GM23248 (cell line): ENCODE measurements around the gene BPIFA3. TPM values are rescaled to one million over a fixed set of nuclear protein-coding genes. Genes with fewer than 3 reads are reported as not detected.

ENCODE experiments used
- DNase-seq: peaks from one replicate; pipeline ENCODE4 v3.0.0-alpha.2; 2015
- H2AFZ ChIP-seq: fragments of 200-600 bp; sonication (generic); 2 replicates; pipeline ENCODE4 v1.6.1; 2016; ENCODE audit warnings: antibody characterized with exemption
- H3F3A ChIP-seq: fragments of 200-600 bp; sonication (generic); 2 replicates; pipeline ENCODE4 v1.6.1; 2016; ENCODE audit warnings: mild to moderate bottlenecking, antibody characterized with exemption, mixed run types; ENCODE audit not compliant: insufficient read depth
- H3K27ac ChIP-seq: fragments of 200-600 bp; sonication (generic); 2 replicates; pipeline ENCODE4 v1.5.1; 2016; ENCODE audit warnings: mild to moderate bottlenecking
- H3K27me3 ChIP-seq: fragments of 200-600 bp; sonication (generic); replicated peaks from 2 replicates; pipeline ENCODE4 v1.6.1; 2016; ENCODE audit warnings: mild to moderate bottlenecking; ENCODE audit not compliant: insufficient read depth
- H3K36me3 ChIP-seq: fragments of 200-600 bp; sonication (generic); 2 replicates; pipeline ENCODE4 v1.6.1; 2016; ENCODE audit warnings: low read depth, mild to moderate bottlenecking
- H3K4me1 ChIP-seq: fragments of 200-600 bp; sonication (generic); 2 replicates; pipeline ENCODE4 v1.6.1; 2016; ENCODE audit warnings: mild to moderate bottlenecking; ENCODE audit not compliant: insufficient read depth
- H3K4me2 ChIP-seq: fragments of 200-600 bp; sonication (generic); one replicate; pipeline ENCODE4 v1.6.1; 2016; ENCODE audit warnings: mild to moderate bottlenecking; ENCODE audit not compliant: unreplicated experiment
- H3K4me3 ChIP-seq: fragments of 200-600 bp; sonication (generic); 2 replicates; pipeline ENCODE4 v1.5.1; 2016; ENCODE audit warnings: mild to moderate bottlenecking
- H3K79me2 ChIP-seq: fragments of 200-600 bp; sonication (generic); 2 replicates; pipeline ENCODE4 v1.6.1; 2016; ENCODE audit warnings: mild to moderate bottlenecking; ENCODE audit not compliant: insufficient read depth
- H3K9ac ChIP-seq: fragments of 200-600 bp; sonication (generic); 2 replicates; pipeline ENCODE4 v1.6.1; 2016; ENCODE audit warnings: mild to moderate bottlenecking
- H3K9me2 ChIP-seq: fragments of 200-600 bp; sonication (generic); 2 replicates; pipeline ENCODE4 v1.6.1; 2016; ENCODE audit warnings: mixed run types, mild to moderate bottlenecking, moderate library complexity; ENCODE audit not compliant: insufficient read depth
- H3K9me3 ChIP-seq: fragments of 200-600 bp; sonication (generic); one replicate; pipeline ENCODE4 v1.6.1; 2017; ENCODE audit warnings: low read depth
- H4K20me1 ChIP-seq: fragments of 200-600 bp; sonication (generic); 2 replicates; pipeline ENCODE4 v1.6.0; 2016; ENCODE audit not compliant: insufficient read depth
- EZH2 ChIP-seq: fragments of 200-600 bp; sonication (generic); IDR thresholded peaks from 2 replicates; pipeline ENCODE4 v1.6.1; 2018; ENCODE audit warnings: antibody characterized with exemption, mild to moderate bottlenecking; ENCODE audit not compliant: insufficient read depth, poor library complexity, severe bottlenecking
- EZH2phosphoT487 ChIP-seq: fragments of 200-600 bp; sonication (generic); IDR thresholded peaks from 2 replicates; pipeline ENCODE4 v1.6.1; 2018; ENCODE audit warnings: antibody characterized with exemption, moderate library complexity, mild to moderate bottlenecking, low read depth; ENCODE audit not compliant: insufficient read depth
- WGBS, 2 experiments: methylation state at CpG; one replicate each; pipeline ENCODE4 v1.1.6; 2015 to 2017; ENCODE audit warnings: low lambda C conversion rate in 2 of 2, low coverage in 1 of 2; ENCODE audit errors: missing lambda C conversion rate in 2 of 2; 5-methylcytosine and 5-hydroxymethylcytosine counted together
- in situ Hi-C: fragments of 300-500 bp; cut with MboI; formaldehyde crosslinking; loops from 2 replicates; pipeline ENCODE4 v1.15.0; 2020
- polyA plus RNA-seq: library from polyadenylated mRNA; unstranded; fragments of >200 nt; fragmentation: Nextera tagmentation; extraction: Ambion mirVana; gene quantifications from 2 replicates; pipeline ENCODE4 v1.2.1, GENCODE V29; 2016
- total RNA-seq: library from RNA; depleted of rRNA; stranded (reverse); fragments of >200 nt; shearing (Covaris generic); gene quantifications from 2 replicates; pipeline ENCODE4 v1.2.3, GENCODE V29; 2014

Gene BPIFA3
- total and polyA plus RNA-seq, 2 experiments from 2014 or later, result not detected

- no peaks in the 10 kb centered on the region for H3K79me2 ChIP-seq
- in situ Hi-C loops, result no loop called here
- H3K4me3 ChIP-seq, result no peak overlapping the region
- peaks cover 7% of the 10 kb centered on the region for H3K4me1 ChIP-seq
- DNase-seq, result no peak
- H3F3A ChIP-seq, result peaks cover 8% of the 10 kb centered on the region; the same call in 1 of the 2 replicates
- H4K20me1 ChIP-seq, result no peaks in the 10 kb centered on the region
- H2AFZ ChIP-seq, result no peak overlapping the region
- H3K9me3 ChIP-seq, result no peaks in the 10 kb centered on the region
- H3K27ac ChIP-seq, result no peak overlapping the region
- WGBS, 2 experiments, result 27 to 28% methylated on average over 3 of the region's 3 CpGs
- TF ChIP-seq EZH2, result no peak
- no peaks in the 10 kb centered on the region for H3K36me3 ChIP-seq
- H3K27me3 ChIP-seq, result peaks cover 11% of the 10 kb centered on the region
- no peaks in the 10 kb centered on the region for H3K9me2 ChIP-seq
- no peak overlapping the region for H3K9ac ChIP-seq
- H3K4me2 ChIP-seq, result no peak overlapping the region
Observed at GRCh38 chr20:33267701-33268100, 50.5 kb downstream of the BPIFA3 start.

GRCh38 chr20:33272155-33272873 is 55.2 kb downstream of the BPIFA3 start:
- no peaks in the 10 kb centered on the region for H4K20me1 ChIP-seq
- peaks cover 29% of the 10 kb centered on the region; the same call in 1 of the 2 replicates for H3K27me3 ChIP-seq
- H3K9me3 ChIP-seq, result no peaks in the 10 kb centered on the region
- no peaks in the 10 kb centered on the region for H3K9me2 ChIP-seq
- TF ChIP-seq EZH2 (no peak), EZH2phosphoT487 (no peak)
- H3F3A ChIP-seq, result no peaks in the 10 kb centered on the region
- H3K9ac ChIP-seq, result no peak overlapping the region
- in situ Hi-C loops, result no loop called here
- DNase-seq, result no peak
- H3K4me2 ChIP-seq, result no peak overlapping the region
- H3K36me3 ChIP-seq, result no peaks in the 10 kb centered on the region
- no peaks in the 10 kb centered on the region for H3K4me1 ChIP-seq
- H2AFZ ChIP-seq, result no peak overlapping the region
- no peak overlapping the region for H3K27ac ChIP-seq
- WGBS, 2 experiments, result 44 to 46% methylated on average over 10 of the region's 10 CpGs
- H3K79me2 ChIP-seq, result no peaks in the 10 kb centered on the region
- H3K4me3 ChIP-seq, result no peak overlapping the region

- Histone ChIP-seq H3K9me3 (no peaks in the 10 kb centered on the region), H3K9ac (no peak overlapping the region), H4K20me1 (no peaks in the 10 kb centered on the region), H3K79me2 (no peaks in the 10 kb centered on the region), H3K27ac (no peak overlapping the region), H3F3A (no peaks in the 10 kb centered on the region), H3K36me3 (no peaks in the 10 kb centered on the region), H3K4me2 (no peak overlapping the region), H2AFZ (no peak overlapping the region), H3K4me1 (no peaks in the 10 kb centered on the region), H3K9me2 (no peaks in the 10 kb centered on the region), H3K4me3 (no peak overlapping the region), H3K27me3 (peaks cover 39% of the 10 kb centered on the region)
- in situ Hi-C loops, result no loop called here
- TF ChIP-seq EZH2, result no peak
- TF ChIP-seq EZH2phosphoT487, result no peak
- no peak for DNase-seq
- WGBS, 2 experiments, result 31% methylated on average over 13 of the region's 13 CpGs
Observed at GRCh38 chr20:33273117-33273851, 56.1 kb downstream of the BPIFA3 start.

- TF ChIP-seq EZH2phosphoT487 (no peak), EZH2 (no peak)
- no peak overlapping the region for H2AFZ ChIP-seq
Observed at GRCh38 chr20:33275215-33275614, 58.1 kb downstream of the BPIFA3 start.

More at GRCh38 chr20:33275215-33275614, 58.1 kb downstream of the BPIFA3 start:
- H3K9me3 ChIP-seq, result no peaks in the 10 kb centered on the region
- no peak for DNase-seq
- WGBS, 2 experiments, result 19 to 21% methylated on average over 8 of the region's 8 CpGs
- H3F3A ChIP-seq, result no peaks in the 10 kb centered on the region
- in situ Hi-C loops, result no loop called here
- no peaks in the 10 kb centered on the region for H3K4me1 ChIP-seq
- no peak overlapping the region for H3K9ac ChIP-seq
- no peaks in the 10 kb centered on the region for H3K79me2 ChIP-seq
- no peak overlapping the region for H3K27ac ChIP-seq
- H3K36me3 ChIP-seq, result no peaks in the 10 kb centered on the region
- no peaks in the 10 kb centered on the region for H4K20me1 ChIP-seq
- H3K4me3 ChIP-seq, result no peak overlapping the region
- H3K27me3 ChIP-seq, result peaks cover 52% of the 10 kb centered on the region
- no peaks in the 10 kb centered on the region for H3K9me2 ChIP-seq
- H3K4me2 ChIP-seq, result no peak overlapping the region
